NCI-H146 (cell line): ENCODE measurements around the gene IRF7.

ENCODE experiments used
- DNase-seq: peaks from one replicate; lab custom pipeline; 2025; lab: John Stamatoyannopoulos, UW

Gene IRF7

GRCh38 chr11:607971-608659 is 7.6 kb downstream of the IRF7 start:
- no peak for DNase-seq

DNA sequence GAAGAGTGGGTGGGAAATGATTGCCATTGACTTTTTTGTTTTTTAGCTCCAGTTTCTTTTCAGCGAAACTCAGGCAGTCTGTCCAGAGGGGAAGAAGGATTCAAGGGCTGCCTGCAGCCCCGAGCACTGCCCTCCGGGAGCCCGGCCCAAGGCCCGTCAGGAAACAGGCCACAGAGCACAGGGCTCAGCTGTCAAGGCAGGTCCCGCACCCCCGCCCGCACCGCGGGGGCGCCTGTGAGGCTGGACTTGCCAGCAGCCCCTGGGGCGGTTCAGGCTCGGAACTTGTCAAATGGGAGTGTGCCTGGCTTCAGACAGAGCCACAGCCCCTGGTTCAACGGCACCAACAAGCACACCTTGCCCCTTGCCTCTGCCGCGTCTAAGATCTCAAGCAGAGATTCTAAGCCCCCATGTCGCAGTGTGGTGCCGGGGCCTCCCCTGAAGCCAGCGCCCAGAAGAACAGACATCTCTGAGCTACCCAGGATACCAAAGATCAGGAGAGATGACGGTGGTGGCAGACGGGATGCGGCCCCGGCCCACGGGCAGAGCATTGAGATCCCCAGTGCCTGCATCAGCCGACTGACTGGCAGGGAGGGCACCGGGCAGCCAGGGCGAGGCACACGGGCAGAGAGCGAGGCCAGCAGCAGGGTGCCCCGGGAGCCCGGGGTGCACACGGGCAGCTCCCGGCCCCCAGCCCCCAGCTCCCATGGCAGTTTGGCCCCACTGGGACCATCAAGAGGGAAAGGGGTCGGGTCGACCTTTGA is 8.6 kb downstream of the IRF7 start:
- DNase-seq = no peak

GRCh38 chr11:606245-606644 is 9.5 kb downstream of the IRF7 start:
- DNase-seq = no peak

- DNase-seq = no peak
Measured at GRCh38 chr11:605286-606129, 10.2 kb downstream of the IRF7 start.

DNA sequence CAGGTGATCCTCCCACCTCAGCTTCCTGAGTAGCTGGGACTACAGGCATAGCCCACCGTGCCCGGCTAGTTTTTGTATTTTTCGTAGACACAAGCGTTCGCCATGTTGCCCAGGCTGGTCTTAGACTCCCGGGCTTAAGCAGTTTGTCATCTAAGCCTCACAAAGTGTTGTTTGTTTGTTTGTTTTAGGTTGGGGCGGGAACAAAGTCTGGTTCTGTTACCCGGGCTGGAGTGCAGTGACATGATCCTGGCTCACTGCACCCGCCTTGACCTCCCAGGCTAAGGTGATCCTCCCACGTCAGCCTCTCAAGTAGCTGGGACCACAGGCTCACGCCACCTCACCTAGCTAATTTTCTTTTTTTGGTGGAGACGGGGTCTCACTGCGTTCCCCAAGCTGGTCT is 12.6 kb downstream of the IRF7 start:
- no peak for DNase-seq

DNA sequence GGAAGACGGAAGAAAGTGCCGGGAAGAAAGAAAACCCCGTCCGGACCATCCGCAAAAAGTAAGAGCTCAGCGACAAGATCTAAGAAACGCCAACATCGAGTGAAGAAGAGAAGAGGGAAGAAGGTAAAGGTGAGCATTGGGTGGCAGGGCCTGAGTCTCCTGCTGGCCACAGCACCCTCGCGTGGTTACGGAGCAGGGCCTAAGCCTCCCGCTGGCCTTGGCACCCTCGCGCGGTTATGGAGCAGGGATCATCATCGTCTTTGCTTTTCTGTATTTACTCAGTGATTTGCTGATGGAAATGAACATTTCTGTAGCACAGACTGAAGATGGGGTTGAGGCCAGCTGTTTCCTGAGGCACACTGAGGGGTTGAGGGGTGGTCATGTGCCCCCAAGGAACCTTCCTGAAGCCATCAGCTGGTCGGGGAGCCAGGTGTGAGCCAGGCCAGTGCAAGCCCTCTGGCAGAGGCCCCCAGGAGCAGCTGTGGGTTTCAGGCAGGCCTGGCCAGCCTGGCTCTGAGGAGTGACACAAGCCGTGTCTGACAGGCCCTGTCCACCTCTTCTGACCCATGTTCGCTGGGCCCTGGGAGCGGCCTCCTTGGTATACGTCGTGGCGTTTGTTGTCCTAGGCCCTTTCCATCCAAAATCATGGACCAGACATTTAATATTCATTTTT is 14.0 kb downstream of the IRF7 start:
- no peak for DNase-seq

GRCh38 chr11:598005-598680 is 17.6 kb downstream of the IRF7 start:
- DNase-seq = no peak

DNA sequence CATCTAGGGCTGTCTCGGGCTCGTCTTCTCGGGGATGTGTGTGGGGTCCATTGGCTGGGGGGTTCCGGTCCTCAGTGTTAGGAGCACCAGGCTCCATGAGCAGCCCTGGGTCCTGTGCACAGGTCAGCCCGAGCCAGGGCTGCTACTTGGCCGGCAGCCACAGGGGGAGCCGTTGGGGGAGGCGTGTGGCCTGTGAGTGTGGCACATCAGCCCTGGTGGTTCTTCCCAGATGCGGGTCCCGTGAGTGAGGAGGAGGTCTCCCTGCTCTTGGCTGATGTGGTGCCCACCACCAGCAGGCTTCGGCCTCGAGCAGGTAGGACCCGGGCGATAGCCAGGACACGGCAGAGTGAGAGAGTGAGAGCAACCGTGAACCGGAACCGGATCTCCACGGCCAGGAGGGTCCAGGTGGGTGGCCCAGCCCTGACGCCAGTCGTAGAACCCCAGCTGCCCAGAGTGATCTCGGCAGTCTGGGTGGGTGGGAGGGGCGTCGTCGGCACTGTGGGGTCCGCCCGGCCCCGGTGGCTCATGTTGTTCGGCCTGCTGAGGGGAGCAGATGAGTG is 18.5 kb downstream of the IRF7 start:
- DNase-seq = no peak

DNA sequence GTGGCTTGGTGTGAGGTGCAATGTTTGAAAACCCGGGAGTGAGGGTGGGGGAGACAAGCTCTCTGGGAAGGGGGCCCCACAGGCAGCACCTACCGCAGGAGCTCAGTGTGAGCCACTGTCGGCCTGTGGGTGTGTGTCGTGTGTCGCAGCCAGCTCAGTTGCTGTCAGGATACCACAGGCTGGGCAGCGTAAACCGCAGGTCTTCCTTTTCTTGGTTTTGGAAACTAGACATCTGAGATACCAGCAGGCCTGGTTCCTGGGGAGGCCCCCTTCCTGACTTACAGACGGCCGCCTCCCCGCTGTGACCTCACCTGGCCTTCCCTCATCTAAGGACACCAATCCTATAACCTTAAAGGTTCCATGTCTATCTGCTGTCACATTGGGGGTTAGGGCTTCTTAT is 19.4 kb downstream of the IRF7 start:
- DNase-seq = no peak

GRCh38 chr11:595400-595799 is 20.4 kb downstream of the IRF7 start:
- no peak for DNase-seq

GRCh38 chr11:593347-593746 is 22.4 kb downstream of the IRF7 start:
- no peak for DNase-seq

- no peak for DNase-seq
Measured at GRCh38 chr11:592918-593317, 22.8 kb downstream of the IRF7 start.

DNA sequence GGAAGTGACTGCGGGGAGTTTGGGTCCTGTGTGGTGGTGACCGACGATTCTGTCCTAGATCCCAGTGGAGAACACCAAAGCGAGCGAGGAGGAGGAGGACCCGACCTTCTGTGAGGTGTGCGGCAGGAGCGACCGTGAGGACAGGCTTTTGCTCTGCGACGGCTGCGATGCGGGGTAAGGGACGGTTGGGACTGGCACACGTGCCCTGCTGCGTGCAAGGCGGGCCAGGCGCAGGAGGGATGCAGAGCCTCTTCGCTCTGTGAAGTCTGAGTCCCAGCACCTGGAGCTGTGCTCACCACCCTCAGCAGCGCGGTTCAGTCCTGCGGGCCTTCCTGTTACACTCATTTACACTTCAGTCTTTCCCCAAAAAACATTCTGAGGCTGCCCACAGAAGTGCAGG is 23.2 kb downstream of the IRF7 start:
- no peak for DNase-seq

GRCh38 chr11:590997-591396 is 24.8 kb downstream of the IRF7 start:
- no peak for DNase-seq

DNA sequence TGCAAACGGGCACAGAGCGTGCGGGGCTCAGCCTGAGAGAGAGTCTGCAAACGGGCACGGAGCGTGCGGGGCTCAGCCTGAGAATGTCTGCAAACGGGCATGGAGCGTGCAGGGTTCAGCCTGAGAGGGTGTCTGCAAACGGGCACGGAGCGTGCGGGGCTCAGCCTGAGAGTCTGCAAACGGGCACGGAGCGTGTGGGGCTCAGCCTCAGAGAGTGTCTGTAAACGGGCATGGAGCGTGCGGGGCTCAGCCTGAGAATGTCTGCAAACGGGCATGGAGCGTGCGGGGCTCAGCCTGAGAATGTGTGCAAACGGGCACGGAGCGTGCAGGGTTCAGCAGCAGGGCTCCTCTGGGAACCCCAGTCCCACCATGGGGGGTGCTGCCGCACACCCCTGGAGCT is 26.0 kb downstream of the IRF7 start:
- no peak for DNase-seq

GRCh38 chr11:587978-588380 is 27.8 kb downstream of the IRF7 start:
- DNase-seq = no peak

- DNase-seq = no peak
Measured at GRCh38 chr11:587546-587945, 28.2 kb downstream of the IRF7 start.

DNA sequence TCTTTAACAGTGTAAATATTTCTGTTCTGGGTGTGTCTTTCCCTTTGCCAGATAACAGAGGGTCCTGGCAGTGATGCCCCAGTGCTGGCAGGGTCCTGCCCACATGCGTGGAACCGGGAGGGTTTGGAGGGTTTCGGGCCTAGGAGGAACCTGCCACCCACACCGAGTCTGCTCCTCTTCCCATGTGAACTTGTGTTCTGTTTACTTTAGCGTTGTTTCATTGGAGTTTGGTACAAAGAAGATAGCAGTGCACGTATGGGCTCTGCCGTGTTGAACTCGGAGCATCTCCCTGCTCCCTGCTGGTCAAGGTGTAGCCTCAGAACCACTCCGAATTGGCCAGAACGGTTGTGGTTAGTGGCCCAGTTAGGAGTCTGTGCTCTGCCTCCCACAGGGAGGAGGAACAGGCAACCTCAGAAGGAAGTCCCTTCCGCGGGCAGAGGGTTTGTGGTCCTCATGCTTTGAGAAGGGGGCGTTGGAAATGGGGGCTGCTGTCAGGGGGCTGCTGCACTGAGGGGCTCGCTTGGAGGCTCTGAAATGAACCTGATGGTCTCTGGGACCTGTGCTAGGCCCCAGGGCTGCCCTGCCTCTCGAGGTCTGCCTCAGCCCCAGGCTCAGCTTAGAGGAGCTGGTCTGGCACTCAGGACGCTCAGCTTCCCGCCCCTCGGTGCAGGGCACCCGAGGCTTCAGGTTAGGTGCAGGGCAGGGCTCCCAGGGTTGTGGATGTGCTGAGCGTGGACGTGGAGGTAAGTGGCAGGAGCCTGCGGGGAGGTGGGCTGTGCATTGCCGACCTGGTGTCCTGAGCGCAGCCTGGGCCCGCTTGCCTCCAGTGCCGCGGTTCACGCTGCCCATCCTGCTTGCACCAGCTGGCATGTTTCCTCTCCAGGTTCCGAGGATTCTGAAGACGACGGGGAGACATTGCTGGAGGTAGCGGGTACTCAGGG is 29.1 kb downstream of the IRF7 start:
- no peak for DNase-seq

DNA sequence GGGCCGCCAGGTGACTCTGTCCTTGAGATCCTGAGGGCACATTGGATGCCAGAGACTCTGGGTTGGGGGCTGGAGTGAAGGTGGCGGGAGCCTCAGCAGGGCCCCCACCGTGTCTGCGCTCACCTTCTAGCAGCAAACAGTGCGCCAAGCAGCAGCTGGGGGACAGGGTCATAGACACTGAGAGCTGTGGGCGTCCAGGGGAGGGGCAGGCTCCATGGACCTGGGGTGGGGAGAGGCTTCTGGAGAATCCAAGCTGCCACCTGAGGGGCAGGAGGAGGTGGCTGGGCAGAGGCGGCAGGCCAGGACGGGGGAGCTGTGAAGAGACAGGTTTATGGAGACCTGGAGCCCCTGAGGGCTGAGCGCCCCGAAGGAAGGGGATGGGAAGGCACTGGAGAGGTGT is 31.5 kb downstream of the IRF7 start:
- DNase-seq = no peak

DNA sequence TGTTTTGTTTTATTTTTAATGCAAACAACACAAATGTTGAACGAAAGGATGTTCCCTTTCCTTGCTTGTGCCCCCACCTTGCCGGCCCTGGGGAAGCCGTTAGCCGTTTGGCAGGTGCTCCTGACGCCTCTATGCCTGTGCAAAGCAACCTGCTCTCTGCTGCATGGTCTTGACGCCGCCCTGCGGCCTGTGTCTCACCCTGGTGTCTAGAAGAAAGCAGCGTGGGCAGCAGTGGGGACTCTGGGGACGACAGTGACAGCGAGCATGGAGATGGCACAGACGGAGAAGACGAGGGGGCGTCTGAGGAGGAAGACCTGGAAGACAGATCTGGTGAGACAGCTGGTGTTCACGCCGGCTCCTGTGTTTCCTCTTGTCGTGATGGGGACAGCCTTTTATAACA is 34.0 kb downstream of the IRF7 start:
- no peak for DNase-seq
